Measurements from ENCODE around the gene PRR7.
A peak's percentile ranks its signal among the peaks of the same experiment; 100 is the strongest.

DNA sequence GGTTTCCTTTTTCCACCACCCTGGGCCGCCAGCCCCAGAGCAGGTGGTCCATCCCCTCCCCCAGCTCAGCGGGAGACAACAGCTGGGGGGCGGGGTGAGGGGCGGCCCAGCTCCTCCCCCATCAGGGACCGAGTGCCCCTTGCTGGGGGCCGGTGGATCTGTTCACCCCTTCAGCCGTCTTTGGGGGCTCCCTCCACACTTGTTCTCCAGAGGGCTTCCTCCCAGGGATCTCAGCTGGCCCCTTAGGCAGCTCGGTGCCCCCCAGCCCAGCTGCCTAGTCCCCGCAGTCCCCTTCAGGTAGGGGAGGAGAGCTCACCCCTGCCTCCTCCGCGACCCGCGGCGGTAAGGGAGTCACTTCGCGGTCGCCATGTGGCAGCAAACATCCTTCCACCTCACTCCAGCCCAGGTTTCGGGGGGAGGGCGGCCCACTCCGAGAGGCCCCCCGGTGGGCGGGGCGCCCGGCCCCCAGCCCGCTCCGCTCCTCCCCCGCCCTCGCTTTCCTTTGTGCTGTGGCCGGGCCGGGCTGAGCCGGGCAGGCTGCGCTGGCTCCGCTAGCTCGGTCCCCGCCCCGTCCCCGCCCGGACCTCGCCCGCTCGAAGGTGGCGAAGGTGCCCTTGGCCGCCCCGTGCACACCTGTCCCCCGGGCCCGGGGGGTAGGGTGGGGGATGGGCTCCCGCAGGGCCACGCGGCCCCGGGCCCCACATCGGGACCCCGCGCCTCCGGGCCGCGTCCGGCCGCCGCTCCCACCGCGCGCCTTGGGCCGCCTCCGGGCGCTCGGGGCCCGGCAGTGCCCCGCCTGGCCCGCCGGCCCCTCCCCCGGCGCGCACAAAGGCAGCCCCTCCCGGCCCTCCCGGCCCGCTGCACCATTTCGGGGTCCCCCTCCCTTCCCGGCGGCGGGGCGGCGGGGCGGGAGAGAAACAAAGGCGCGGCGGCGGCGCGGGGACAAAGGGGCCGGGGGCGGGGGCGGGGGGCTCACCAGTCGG, 26.1 kb downstream of the PRR7 start:
- TF ChIP-seq, protein P1, sequence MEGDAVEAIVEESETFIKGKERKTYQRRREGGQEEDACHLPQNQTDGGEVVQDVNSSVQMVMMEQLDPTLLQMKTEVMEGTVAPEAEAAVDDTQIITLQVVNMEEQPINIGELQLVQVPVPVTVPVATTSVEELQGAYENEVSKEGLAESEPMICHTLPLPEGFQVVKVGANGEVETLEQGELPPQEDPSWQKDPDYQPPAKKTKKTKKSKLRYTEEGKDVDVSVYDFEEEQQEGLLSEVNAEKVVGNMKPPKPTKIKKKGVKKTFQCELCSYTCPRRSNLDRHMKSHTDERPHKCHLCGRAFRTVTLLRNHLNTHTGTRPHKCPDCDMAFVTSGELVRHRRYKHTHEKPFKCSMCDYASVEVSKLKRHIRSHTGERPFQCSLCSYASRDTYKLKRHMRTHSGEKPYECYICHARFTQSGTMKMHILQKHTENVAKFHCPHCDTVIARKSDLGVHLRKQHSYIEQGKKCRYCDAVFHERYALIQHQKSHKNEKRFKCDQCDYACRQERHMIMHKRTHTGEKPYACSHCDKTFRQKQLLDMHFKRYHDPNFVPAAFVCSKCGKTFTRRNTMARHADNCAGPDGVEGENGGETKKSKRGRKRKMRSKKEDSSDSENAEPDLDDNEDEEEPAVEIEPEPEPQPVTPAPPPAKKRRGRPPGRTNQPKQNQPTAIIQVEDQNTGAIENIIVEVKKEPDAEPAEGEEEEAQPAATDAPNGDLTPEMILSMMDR (IDR thresholded peaks at IDR 0.05; ENCODE audit: low read depth, low read length, poor library complexity, severe bottlenecking), result peak; percentile 10
- TF ChIP-seq EZH2phosphoT487 (IDR thresholded peaks at IDR 0.05; ENCODE audit: borderline replicate concordance, low read length), result no peak

Measured in DOHH2 (cell line).